SK-N-SH (cell line): Measurements from ENCODE around the gene RFXANK. TPM values are rescaled to one million over a fixed set of nuclear protein-coding genes. Genes with fewer than 3 reads are reported as not detected.

Source experiments
- CTCF ChIA-PET: fragments of 300-600, 350-600 bp; formaldehyde crosslinking; extraction: SDS; loops from one replicate; lab custom pipeline; 2021; lab: Yijun Ruan, JAX
- POLR2A ChIA-PET: fragments of 350-600 bp; sonication (Branson Sonifier 250); formaldehyde crosslinking; extraction: SDS; loops from one replicate; lab custom pipeline; 2020; ENCODE audit warnings: antibody characterized with exemption, inconsistent platforms; lab: Yijun Ruan, JAX
- DNase-seq: peaks from one replicate; pipeline ENCODE4 v3.0.0; 2012
- H2AFZ ChIP-seq: fragments of 200-600 bp; sonication (generic); 2 replicates; pipeline ENCODE4 v1.8.1; 2016; ENCODE audit warnings: antibody characterized with exemption, mild to moderate bottlenecking, low read depth
- H3F3A ChIP-seq: fragments of 200-600 bp; sonication (generic); replicated peaks from 2 replicates; pipeline ENCODE3; 2016; ENCODE audit warnings: antibody characterized with exemption, mild to moderate bottlenecking; ENCODE audit not compliant: insufficient read depth
- H3K27ac ChIP-seq, 2 experiments: fragments of 200-500 bp in 1 of 2; fragments of 200-600 bp in 1 of 2; sonication (Bioruptor generic) in 1 of 2; sonication (generic), shearing (Covaris generic) in 1 of 2; 2 replicates each; pipeline versions ENCODE4 v1.5.1 to v1.6.1; 2014 to 2016; ENCODE audit warnings: low read depth in 2 of 2, inconsistent platforms in 1 of 2, low read length in 1 of 2, mild to moderate bottlenecking in 1 of 2, mixed read lengths in 1 of 2
- H3K27me3 ChIP-seq: fragments of 200-600 bp; sonication (generic), shearing (Covaris generic); 2 replicates; pipeline ENCODE4 v1.6.1; 2016; ENCODE audit warnings: mixed run types; ENCODE audit not compliant: insufficient read depth
- H3K36me3 ChIP-seq, 2 experiments: fragments of 200-500 bp in 1 of 2; fragments of 200-600 bp in 1 of 2; sonication (Bioruptor generic) in 1 of 2; sonication (generic) in 1 of 2; replicated peaks in 1 of 2; 2 replicates each; pipeline versions ENCODE3 to v1.5.1; 2014 to 2016; ENCODE audit warnings: low read length in 1 of 2, mild to moderate bottlenecking in 1 of 2; ENCODE audit not compliant: insufficient read depth in 2 of 2, control insufficient read depth in 1 of 2
- H3K4me1 ChIP-seq, 2 experiments: fragments of 200-500 bp in 1 of 2; fragments of 200-600 bp in 1 of 2; sonication (Bioruptor generic) in 1 of 2; sonication (generic), shearing (Covaris generic) in 1 of 2; 2 replicates each; pipeline versions ENCODE4 v1.5.1 to v1.6.1; 2014 to 2016; ENCODE audit warnings: low read depth in 1 of 2, low read length in 1 of 2, mixed run types in 1 of 2; ENCODE audit not compliant: insufficient read depth in 2 of 2, control insufficient read depth in 1 of 2
- H3K4me2 ChIP-seq: fragments of 200-600 bp; sonication (generic), shearing (Covaris generic); 2 replicates; pipeline ENCODE4 v1.6.1; 2017; ENCODE audit warnings: mixed run types
- H3K4me3 ChIP-seq, 2 experiments: fragments of 200-500 bp in 1 of 2; fragments of 200-600 bp in 1 of 2; sonication (Bioruptor generic) in 1 of 2; sonication (generic), shearing (Covaris generic) in 1 of 2; 2 replicates each; pipeline versions ENCODE4 v1.5.1 to v1.8.1; 2014 to 2016; ENCODE audit warnings: low read depth in 2 of 2, inconsistent platforms in 1 of 2, low read length in 1 of 2, mild to moderate bottlenecking in 1 of 2, mixed read lengths in 1 of 2, moderate library complexity in 1 of 2
- H3K79me2 ChIP-seq: fragments of 200-600 bp; sonication (generic); 2 replicates; pipeline ENCODE4 v1.8.1; 2017; ENCODE audit warnings: mild to moderate bottlenecking; ENCODE audit not compliant: insufficient read depth
- H3K9ac ChIP-seq: fragments of 200-600 bp; sonication (generic); 2 replicates; pipeline ENCODE4 v1.6.1; 2017; ENCODE audit warnings: mixed run types
- H3K9me2 ChIP-seq: fragments of 200-600 bp; sonication (generic); 2 replicates; pipeline ENCODE4 v1.6.1; 2017; ENCODE audit warnings: mixed run types
- H3K9me3 ChIP-seq: fragments of 200-600 bp; sonication (generic); 2 replicates; pipeline ENCODE4 v1.6.1; 2017; ENCODE audit warnings: mixed run types, mild to moderate bottlenecking, moderate library complexity
- H4K20me1 ChIP-seq: fragments of 200-600 bp; sonication (generic); 2 replicates; pipeline ENCODE4 v1.6.1; 2017; ENCODE audit warnings: mild to moderate bottlenecking, mixed run types; ENCODE audit not compliant: insufficient read depth
- FOSL2 ChIP-seq: IDR thresholded peaks from 2 replicates; pipeline ENCODE4 v1.4.0; 2012; ENCODE audit warnings: low read depth, mild to moderate bottlenecking, moderate library complexity, borderline replicate concordance
- FOXM1 ChIP-seq: IDR thresholded peaks from 2 replicates; pipeline ENCODE4 v1.4.0; 2012; ENCODE audit warnings: low read depth, mild to moderate bottlenecking
- IRF3 ChIP-seq: fragments of 150-350 bp; IDR thresholded peaks from 2 replicates; pipeline ENCODE4 v1.6.1; 2016; ENCODE audit warnings: mild to moderate bottlenecking, low read depth, low read length
- NFIC ChIP-seq: IDR thresholded peaks from 2 replicates; pipeline ENCODE4 v1.4.0; 2012; ENCODE audit warnings: borderline replicate concordance
- NRF1 ChIP-seq: IDR thresholded peaks from 2 replicates; pipeline ENCODE4 v1.6.1; 2012; ENCODE audit warnings: low read depth, mild to moderate bottlenecking, low read length
- RAD21 ChIP-seq: IDR thresholded peaks from 2 replicates; pipeline ENCODE4 v1.6.1; 2012; ENCODE audit warnings: mild to moderate bottlenecking, low read length
- REST ChIP-seq: IDR thresholded peaks from 2 replicates; pipeline ENCODE4 v1.6.1; 2012; ENCODE audit warnings: mild to moderate bottlenecking, low read depth, low read length, moderate library complexity
- SIN3A ChIP-seq: IDR thresholded peaks from 2 replicates; pipeline ENCODE4 v1.6.1; 2012; ENCODE audit warnings: low read depth, mild to moderate bottlenecking, low read length, moderate library complexity, borderline replicate concordance
- TAF1 ChIP-seq: IDR thresholded peaks from 2 replicates; pipeline ENCODE4 v1.6.1; 2012; ENCODE audit warnings: low read depth, mild to moderate bottlenecking, low read length, moderate library complexity, borderline replicate concordance
- USF2 ChIP-seq: fragments of 150-350 bp; IDR thresholded peaks from 2 replicates; pipeline ENCODE4 v1.6.1; 2017; ENCODE audit warnings: antibody characterized with exemption, low read length, low read depth, borderline replicate concordance
- YY1 ChIP-seq: IDR thresholded peaks from 2 replicates; pipeline ENCODE4 v1.4.0; 2012; ENCODE audit warnings: low read depth, mild to moderate bottlenecking
- ZBTB33 ChIP-seq: IDR thresholded peaks from 2 replicates; pipeline ENCODE4 v1.4.0; 2012; ENCODE audit warnings: low read depth, borderline replicate concordance
- WGBS: methylation state at CpG from one replicate; pipeline ENCODE4 v1.1.6; 2017; ENCODE audit warnings: low lambda C conversion rate; 5-methylcytosine and 5-hydroxymethylcytosine counted together
- polyA plus RNA-seq, 3 experiments: library from polyadenylated mRNA; depleted of rRNA; stranded (reverse); fragments of >200 nt; gene quantifications; 2 replicates each; pipeline ENCODE4 v1.2.3, GENCODE V29; 2012

RFXANK gene
- polyA plus RNA-seq, 1 of the 3 experiments (the other 2 are of a cell fraction) = 117 TPM

- 63% methylated on average over 2 of the region's 4 CpGs for WGBS
- no peak overlapping the region for H3K4me3 ChIP-seq
- no peaks in the 10 kb centered on the region for H3K9me2 ChIP-seq
- TF ChIP-seq RAD21 (no peak), ZBTB33 (no peak), REST (no peak), FOXM1 (no peak), TAF1 (no peak), IRF3 (no peak), NRF1 (no peak), YY1 (no peak), USF2 (no peak), FOSL2 (no peak), SIN3A (no peak), NFIC (no peak)
- H3K4me1 ChIP-seq = no peaks in the 10 kb centered on the region
- H3K27me3 ChIP-seq = no peaks in the 10 kb centered on the region
- ChIA-PET CTCF (interaction anchor here (0.9 kb wide), 2 partner anchors 10 to 53 kb away, joined by 3 to 4 read pairs; no protein-coding TSS in a partner anchor), POLR2A (no interaction called here)
- no peaks in the 10 kb centered on the region for H3K36me3 ChIP-seq
- H3K27ac ChIP-seq = no peak overlapping the region
- no peak overlapping the region for H3K9ac ChIP-seq
- no peaks in the 10 kb centered on the region for H3K9me3 ChIP-seq
- H3K4me2 ChIP-seq = no peak overlapping the region
- DNase-seq = no peak
- no peak overlapping the region for H2AFZ ChIP-seq
- no peaks in the 10 kb centered on the region for H3K79me2 ChIP-seq
- H4K20me1 ChIP-seq = no peaks in the 10 kb centered on the region
- no peaks in the 10 kb centered on the region for H3F3A ChIP-seq
Measured at GRCh38 chr19:19227217-19227616, 35.2 kb downstream of the RFXANK start.
